ENCODE results near the gene CDH12.

The CDH12 gene

DNA sequence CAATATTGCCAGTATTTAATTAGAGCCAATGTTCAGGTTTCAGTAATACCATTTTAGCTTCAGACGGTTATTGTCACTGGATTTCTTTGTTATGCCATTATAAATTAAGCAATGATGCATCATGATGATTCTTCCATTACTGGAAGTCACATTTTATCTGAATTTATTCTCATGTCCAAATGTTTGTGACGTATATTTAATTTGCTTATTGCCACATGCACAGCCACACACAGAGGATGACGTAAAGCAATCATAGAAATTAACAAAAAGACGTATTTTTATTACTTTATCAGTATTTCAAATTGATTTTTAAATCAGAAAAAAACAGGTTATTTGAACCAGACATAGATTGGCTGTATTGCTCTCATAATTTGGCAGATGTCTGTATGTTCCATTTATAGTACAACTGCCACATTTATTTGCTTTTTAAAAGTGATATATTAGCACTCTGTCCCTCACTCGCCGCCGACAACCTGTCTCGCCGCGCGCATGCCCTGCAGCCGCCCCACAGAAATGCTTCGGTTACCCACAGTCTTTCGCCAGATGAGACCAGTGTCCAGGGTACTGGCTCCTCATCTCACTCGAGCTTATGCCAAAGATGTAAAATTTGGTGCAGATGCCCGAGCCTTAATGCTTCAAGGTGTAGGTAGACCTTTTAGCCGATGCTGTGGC lies 970.9 kb downstream of the CDH12 start:
- Mint-ChIP-seq H3K9me3 (no peaks in the 10 kb centered on the region), H3K4me3 (no peak overlapping the region), H3K36me3 (ENCODE audit: low read depth) (no peaks in the 10 kb centered on the region), H3K27me3 (ENCODE audit: low read depth, poor library complexity) (no peaks in the 10 kb centered on the region), H3K4me1 (no peaks in the 10 kb centered on the region), H3K27ac (no peak overlapping the region)
- TF ChIP-seq, protein P1, sequence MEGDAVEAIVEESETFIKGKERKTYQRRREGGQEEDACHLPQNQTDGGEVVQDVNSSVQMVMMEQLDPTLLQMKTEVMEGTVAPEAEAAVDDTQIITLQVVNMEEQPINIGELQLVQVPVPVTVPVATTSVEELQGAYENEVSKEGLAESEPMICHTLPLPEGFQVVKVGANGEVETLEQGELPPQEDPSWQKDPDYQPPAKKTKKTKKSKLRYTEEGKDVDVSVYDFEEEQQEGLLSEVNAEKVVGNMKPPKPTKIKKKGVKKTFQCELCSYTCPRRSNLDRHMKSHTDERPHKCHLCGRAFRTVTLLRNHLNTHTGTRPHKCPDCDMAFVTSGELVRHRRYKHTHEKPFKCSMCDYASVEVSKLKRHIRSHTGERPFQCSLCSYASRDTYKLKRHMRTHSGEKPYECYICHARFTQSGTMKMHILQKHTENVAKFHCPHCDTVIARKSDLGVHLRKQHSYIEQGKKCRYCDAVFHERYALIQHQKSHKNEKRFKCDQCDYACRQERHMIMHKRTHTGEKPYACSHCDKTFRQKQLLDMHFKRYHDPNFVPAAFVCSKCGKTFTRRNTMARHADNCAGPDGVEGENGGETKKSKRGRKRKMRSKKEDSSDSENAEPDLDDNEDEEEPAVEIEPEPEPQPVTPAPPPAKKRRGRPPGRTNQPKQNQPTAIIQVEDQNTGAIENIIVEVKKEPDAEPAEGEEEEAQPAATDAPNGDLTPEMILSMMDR (IDR thresholded peaks at IDR 0.05), result no peak
- no peak for DNase-seq

DNA sequence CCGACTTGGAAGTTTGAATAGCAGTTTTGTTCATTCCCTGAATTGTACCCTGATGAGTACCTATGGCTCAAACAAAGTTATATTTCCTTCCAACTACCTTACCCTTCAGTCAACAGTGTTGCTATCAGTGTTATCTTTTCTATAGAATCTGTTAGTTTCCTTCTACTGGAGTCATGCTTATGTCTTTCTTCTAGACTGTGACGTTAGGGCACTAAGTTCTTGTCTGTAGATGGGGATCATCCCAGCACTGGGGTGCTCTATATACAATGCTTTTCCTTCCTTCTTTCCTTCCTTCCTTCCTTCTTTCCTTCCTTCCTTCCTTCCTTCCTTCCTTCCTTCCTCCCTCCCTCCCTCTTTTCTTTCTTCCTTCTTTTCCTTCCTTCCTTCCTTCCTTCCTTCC lies 973.0 kb downstream of the CDH12 start:
- no peak for DNase-seq
- H3K36me3 Mint-ChIP-seq (ENCODE audit: low read depth), result no peaks in the 10 kb centered on the region
- TF ChIP-seq, protein P1 (IDR thresholded peaks at IDR 0.05), result no peak
- no peak overlapping the region for H3K27ac Mint-ChIP-seq
- no peak overlapping the region for H3K4me3 Mint-ChIP-seq
- H3K27me3 Mint-ChIP-seq (ENCODE audit: low read depth, poor library complexity), result peaks cover 5% of the 10 kb centered on the region
- no peaks in the 10 kb centered on the region for H3K9me3 Mint-ChIP-seq
- H3K4me1 Mint-ChIP-seq, result no peaks in the 10 kb centered on the region

DNA sequence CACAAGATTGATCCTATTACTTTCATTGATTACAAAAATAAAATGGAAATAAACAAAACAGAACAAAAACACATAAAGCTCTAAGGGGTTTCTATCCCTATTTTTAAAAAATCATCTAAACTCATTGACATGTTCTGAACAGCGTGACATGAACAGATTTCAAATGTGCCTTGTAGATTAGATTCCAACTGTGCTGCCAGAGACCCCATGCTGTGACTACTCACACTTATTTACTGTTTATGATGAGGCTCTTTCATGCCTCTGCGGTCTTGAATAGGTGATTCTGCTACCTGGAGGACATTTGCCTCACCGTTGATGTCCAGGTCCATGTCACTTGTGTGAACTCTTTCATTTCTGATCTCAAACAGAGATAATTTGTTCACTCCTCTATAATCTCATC lies 990.2 kb downstream of the CDH12 start:
- TF ChIP-seq, protein P1 (IDR thresholded peaks at IDR 0.05), result no peak
- Mint-ChIP-seq H3K4me1 (no peaks in the 10 kb centered on the region), H3K4me3 (no peak overlapping the region), H3K27ac (no peak overlapping the region), H3K9me3 (no peaks in the 10 kb centered on the region), H3K27me3 (ENCODE audit: low read depth, poor library complexity) (no peaks in the 10 kb centered on the region), H3K36me3 (ENCODE audit: low read depth) (no peaks in the 10 kb centered on the region)
- DNase-seq, result no peak

DNA sequence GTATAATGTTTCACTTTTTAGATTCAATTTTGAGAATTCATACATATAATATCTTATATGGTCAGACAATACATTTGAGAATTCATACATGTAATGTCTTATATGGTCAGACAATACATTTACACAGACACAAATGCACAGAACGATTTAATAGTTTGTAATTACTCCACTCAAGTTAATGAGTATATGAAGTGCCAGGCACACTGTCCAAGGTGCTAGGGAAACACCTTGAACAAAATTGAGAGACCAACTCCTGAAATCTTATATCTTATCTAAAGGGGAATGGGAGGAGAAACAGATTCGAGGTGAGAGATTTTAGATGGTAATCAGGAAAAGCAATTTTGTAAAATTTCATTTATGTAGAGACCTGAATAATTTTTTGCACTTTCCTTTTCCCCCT lies 994.7 kb downstream of the CDH12 start:
- TF ChIP-seq, protein P1 (IDR thresholded peaks at IDR 0.05), result no peak
- no peak overlapping the region for H3K27ac Mint-ChIP-seq
- no peaks in the 10 kb centered on the region for H3K4me1 Mint-ChIP-seq
- no peaks in the 10 kb centered on the region for H3K36me3 Mint-ChIP-seq (ENCODE audit: low read depth)
- H3K4me3 Mint-ChIP-seq, result no peak overlapping the region
- H3K9me3 Mint-ChIP-seq, result no peaks in the 10 kb centered on the region
- H3K27me3 Mint-ChIP-seq (ENCODE audit: low read depth, poor library complexity), result no peaks in the 10 kb centered on the region
- no peak for DNase-seq

DNA sequence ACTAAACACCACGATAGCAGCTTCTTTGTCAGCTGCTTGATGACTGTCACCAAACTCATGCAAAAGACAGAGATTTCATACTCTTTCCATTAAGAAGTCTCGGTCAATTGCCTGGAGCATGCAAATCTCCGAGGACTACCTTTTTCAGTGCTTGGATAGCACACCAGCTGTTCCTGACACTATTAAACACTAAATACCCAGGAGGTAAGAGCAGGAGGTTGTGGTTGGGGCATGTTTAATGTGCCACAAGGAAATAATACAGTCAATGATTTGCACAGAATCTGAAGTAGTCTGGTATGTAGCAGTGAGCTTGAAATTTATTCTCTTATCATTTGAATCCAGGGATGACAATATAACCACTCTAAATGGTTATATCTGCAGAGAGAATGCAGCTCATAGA lies 996.2 kb downstream of the CDH12 start:
- no peak for DNase-seq
- Mint-ChIP-seq H3K9me3 (no peaks in the 10 kb centered on the region), H3K4me3 (no peak overlapping the region), H3K27me3 (ENCODE audit: low read depth, poor library complexity) (no peaks in the 10 kb centered on the region), H3K27ac (no peak overlapping the region), H3K36me3 (ENCODE audit: low read depth) (no peaks in the 10 kb centered on the region), H3K4me1 (no peaks in the 10 kb centered on the region)
- TF ChIP-seq, protein P1 (IDR thresholded peaks at IDR 0.05), result no peak

DNA sequence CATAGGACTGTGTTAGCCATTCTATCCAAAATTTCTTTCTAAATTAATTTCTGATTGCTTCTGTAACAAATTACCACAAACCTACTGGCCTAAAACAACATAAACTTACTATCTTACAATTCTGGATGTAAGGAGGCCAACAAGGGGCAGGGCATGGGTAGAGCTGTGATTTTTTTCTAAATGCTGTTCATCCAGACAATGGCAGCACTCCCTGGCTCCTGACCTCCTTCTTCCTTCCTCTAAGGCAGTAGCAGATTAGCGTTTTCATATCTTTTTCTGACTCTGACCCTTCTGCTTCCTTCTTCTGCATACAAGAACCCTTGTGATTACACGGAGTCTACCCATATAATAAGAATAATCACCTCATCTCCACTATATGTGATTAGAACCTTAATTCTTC lies 1005.8 kb downstream of the CDH12 start:
- Mint-ChIP-seq H3K4me1 (no peaks in the 10 kb centered on the region), H3K27me3 (ENCODE audit: low read depth, poor library complexity) (peaks cover 3% of the 10 kb centered on the region), H3K4me3 (no peak overlapping the region), H3K9me3 (no peaks in the 10 kb centered on the region), H3K36me3 (ENCODE audit: low read depth) (no peaks in the 10 kb centered on the region), H3K27ac (no peak overlapping the region)
- TF ChIP-seq, protein P1 (IDR thresholded peaks at IDR 0.05), result no peak
- DNase-seq, result no peak
